SW480 (cell line): Measurements from ENCODE around the gene MCEMP1.

Experiments used
- DNase-seq: peaks from one replicate; pipeline ENCODE4 v3.0.0-alpha.2; 2016; ENCODE audit warnings: low spot score

MCEMP1 gene

DNA sequence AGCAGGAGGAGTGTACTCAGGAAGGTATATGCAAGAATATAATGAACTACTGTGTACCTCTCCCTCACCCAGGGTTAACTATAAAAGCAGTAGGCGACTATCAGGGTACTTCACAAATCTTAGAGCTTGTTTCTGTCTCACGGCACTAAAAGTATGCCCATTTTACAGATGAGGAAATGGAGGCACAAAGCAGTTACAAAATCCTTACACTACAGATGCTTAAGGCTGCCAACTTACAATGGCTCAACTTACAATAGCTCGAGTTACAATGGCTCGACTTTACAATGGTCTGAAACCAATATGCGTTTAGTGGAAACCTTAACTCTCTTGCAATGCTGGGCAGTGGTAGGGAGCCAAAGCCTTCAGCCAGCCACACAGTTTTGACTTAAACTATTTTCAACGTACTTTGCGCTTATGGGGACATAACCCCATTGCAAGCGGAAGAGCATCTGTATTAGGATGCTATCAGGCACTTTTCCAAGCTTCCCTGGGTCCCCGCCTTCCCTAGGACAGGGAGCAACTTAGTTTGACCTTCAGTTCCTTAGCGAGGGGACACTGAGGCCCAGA lies 20.9 kb downstream of the MCEMP1 start:
- DNase-seq: no peak

DNA sequence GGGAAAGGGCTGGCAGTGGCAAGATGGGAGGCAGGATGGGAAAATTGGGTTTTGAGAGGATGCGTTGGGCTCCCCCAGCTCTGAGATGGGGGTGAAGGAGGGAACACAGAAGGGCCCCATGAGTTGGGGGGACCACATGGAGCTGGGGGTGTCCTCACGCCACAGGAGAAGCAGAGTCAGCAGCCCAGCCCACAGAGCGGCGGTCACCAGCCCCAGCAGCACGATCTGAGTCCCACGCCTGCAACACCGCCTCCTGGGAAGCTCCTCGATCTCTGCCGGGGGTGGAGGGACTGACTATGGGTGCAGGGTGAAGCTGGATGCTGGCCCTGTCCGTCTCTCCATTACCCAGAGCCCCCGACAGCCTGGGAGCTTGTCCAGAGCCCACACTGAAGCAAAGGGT lies 21.7 kb downstream of the MCEMP1 start:
- DNase-seq: no peak

DNA sequence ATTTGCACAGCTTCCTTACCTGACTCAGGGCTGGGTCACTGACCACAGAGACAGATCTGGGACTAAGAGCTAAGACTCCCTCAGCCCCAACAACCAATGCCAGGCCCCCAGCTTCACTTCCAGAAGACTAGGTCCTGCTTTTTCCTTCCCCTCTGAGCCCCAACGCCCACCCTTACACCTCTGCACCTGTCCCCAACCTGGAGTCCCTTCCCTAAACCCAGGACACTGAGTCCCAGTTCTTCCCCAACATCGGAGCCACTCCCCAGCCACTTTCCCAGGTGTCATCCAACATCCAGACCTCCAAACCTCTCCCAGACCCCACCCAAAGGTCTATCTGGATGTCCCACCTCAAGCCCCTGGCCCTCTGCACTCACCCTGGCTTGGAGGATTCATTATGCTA lies 22.1 kb downstream of the MCEMP1 start:
- no peak for DNase-seq

DNA sequence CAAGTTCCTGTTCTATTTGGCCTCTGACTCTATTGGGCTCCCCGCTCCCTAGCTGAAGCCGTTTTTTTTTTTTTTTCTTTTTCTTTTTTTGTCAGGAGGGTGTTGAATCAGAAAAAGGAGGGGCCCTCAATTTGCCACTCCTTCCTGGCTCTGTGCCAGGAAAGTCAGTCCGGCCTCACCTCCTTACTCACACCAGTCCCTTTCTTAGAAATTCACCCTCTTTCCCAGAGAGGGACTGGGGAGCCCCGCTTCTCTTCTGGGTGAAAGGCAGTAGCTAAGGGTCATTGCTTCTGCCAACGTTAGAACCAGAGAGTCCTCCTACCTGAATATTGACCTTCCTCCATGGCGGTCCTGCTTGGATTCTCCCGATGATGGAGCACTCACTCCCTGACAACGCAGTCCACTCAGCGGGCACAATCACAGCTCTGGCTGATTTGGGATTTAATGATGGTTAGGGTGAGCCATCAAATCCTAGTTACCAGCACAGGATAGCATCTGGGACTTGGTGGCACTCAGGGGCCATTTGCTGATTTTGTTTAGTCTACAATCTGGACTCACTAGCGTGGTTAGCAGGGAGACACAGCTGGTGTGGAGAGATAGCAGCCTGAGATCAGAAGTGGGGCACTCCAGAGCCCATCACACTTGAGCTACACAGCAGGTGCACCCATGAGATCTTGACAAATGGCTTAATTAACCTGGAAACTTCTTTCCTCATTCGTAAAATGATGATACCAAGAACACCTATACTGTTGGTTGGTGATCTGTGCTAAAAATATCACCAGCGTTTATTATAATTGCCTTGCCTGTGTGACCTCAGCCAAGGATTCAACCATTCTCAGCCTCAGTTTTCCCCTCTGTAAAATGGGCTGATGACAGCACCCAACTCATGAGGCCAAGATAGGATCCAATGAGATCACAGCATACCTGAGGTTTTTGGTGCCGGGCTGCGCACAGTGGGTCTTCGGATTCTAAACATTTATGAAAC lies 22.8 kb downstream of the MCEMP1 start:
- no peak for DNase-seq

DNA sequence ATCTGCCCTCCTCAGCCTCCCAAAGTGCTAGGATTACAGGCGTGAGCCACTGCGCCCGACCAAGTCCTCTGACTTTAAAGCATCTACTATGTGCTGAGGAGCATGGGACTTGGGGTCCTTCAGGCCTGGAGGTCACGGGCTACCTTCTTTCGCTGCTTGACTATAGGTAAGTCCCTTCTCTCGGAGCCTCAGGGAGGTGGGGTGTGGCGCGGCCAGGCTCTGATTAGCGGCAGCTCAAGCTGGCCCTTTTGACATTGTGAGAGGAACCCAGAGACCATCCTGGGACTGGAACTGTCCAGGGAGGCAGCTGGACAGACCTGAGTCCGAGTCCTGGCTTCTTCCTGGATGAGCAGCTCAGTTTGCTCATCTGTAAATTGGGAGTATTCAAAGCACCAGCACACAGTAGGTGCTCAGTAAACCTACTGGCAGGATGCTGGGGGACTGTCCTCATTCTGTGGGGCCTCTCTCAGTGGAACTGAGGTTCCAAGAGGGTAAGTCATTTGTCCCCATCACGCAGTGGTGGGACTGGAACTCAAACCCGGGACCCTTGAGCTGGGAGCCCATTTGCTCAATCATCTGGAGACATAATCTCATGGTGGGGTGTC lies 24.3 kb downstream of the MCEMP1 start:
- no peak for DNase-seq

DNA sequence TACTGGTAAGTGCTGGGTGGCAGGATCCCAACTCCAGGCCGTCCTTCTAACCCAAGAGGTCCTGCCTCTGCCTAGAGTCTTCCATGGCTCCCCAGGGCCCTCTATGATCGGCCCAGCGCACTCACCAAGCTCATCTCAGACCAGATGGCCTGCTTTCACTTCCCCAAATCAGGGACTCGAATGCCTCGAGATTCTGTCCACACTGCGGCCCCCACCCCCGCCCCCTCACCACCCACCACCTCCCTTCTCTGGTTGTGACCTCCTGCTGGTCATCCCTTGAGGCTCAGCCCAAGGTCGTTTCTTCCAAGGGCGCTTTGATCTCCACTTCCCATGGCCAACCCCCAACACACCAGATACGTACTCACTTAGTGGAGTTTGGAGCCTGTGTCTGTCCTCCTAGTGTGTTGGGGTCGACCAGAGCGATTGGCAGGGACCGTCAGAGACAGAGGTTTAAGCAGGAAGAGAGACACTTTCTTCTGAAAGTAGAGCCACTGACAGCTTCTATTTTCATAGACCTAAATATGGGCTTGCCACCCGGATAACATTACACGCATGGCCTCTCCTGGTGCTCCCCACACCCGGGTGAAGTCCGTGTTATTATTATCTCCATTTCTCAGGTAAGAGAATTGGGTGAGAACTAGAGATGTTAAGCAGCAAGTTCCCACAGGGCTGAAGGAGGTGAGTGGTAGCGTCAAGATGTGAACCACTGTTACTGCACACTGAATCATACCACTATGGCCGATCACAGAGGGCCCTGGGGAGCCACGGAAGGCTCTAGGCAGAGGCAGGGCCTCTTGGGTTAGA lies 25.0 kb downstream of the MCEMP1 start, which contains the start of gene FCER2:
Gene FCER2, minus strand, starts transcription at position 478 of the 804 bp plus-strand sequence. CDS start 2,371 bp downstream, outside the sequence.
- DNase-seq: no peak

DNA sequence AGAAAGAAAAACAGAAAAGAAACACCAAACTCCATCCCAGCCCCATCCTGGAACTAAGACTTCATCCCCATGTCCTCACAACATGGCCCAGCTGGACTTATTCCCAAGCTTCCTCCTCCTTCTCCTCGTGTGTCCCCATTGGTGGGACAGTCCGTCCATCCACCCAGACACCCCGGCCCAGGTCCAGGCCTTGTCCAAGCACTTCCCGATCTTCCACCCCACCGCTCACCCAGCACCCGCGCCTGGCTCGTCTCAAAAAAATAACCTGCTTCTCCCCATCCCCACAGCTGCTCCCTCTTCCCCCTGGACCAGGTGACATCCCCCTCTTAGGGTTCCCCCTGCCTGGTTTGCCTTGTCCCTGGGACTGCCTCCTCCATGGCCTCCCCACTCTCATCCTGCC lies 26.4 kb downstream of the MCEMP1 start:
- DNase-seq: no peak

DNA sequence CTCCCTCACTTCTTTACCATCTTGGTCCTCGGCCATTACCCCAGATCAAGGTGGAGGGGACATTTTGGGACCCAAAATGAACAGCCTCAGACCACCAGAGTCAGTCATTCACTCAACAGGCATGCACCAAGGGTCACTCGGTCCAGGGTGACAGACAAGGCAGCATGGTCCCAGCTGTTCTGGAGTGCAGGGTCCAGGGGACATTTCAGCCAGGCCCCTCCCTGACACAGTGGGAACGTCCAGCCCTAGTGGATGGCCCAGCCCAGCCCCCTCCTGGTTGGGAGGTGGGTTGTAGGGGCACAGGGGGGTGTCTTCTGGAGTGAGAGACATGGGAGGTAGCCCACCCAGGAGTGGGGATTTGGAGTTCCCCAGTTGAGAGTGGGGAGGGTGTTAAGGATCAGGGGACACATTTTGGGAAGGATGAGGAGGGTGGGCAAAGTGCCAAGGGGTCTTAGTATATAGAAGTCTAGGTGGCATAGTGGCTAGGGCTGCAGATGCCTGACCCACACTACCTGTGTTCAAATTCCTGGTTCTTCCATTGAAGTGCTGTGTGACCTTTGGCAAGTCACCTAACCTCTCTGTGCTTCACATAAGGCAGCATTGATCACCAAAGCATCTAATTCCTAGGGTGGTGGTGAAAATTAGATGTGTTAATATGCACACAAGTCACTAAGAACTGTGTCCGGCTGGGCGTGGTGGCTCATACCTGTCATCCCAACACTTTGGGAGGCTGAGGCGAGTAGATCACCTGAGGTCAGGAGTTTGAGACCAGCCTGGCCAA lies 27.6 kb downstream of the MCEMP1 start:
- DNase-seq: no peak

DNA sequence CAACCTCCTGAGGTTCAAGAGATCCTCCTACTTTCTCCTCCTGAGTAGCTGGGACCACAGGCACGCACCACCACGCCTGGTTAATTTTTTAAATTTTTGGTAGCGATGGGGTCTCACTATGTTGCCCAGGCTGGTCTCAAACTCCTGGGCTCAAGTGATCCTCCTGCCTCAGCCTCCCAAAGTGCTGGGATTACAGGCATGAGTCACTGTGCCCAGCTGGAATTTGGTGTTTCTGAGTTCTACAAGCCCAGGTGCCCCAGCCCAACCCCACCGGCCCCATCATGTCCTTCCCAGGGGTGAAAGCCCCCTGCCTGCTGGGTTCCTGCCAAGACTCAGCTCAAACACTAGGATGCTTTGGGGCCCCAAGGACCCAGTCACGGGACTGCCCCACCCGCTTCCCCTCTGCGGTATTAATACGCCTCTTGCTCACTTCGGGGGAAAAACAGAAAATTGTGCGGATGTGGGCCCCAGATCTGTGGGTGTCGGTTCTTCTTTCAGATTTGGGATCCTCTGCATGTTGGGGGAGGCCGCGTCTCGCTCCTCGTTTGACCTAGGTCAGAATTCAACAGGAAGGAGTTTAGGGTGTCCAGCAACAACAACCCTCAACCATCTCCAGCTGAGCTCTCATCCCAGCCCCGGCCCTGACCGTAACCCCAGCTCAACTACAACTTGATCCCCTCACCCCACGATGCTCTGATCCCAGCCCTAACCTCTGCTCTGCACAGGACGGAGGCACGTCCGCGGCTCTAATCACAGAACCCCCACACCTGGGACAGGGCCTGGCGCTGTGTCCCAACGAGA lies 28.7 kb downstream of the MCEMP1 start:
- DNase-seq: no peak

DNA sequence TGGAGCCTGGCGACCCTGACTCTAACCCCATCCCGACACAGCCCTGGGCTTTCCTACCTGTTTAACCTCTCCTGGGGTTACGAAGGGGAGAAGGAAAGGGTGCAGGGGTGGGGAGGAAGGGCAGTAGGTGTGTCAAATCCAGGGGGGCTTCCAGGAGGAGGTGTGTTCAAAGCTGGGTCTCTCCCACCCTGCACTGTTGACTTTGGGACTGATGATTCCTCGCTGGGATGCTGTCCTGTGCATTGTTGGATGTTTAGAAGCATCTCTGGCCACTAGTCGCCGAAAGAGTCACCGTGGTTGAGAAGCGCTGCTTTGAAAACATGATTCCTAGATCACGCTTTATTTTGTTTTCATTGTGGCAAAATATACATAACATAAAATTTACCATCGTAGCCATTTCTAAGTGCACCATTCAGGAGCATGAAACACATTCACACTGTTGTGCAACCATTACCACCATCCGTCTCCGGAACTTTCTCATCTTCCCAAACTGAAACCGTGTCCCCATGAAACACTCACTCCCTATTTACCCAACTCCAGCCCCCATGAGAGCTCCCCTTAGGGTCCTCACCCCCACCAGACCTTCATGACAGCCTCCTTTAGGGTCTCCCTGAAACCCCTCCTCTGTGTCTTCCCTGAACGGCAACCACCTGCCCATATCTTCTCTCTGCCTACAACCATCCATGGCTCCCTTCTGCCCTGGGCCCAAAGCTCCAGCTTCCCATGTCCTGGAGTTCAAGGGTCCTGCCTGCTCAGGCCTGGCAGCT lies 29.5 kb downstream of the MCEMP1 start:
- DNase-seq: no peak

DNA sequence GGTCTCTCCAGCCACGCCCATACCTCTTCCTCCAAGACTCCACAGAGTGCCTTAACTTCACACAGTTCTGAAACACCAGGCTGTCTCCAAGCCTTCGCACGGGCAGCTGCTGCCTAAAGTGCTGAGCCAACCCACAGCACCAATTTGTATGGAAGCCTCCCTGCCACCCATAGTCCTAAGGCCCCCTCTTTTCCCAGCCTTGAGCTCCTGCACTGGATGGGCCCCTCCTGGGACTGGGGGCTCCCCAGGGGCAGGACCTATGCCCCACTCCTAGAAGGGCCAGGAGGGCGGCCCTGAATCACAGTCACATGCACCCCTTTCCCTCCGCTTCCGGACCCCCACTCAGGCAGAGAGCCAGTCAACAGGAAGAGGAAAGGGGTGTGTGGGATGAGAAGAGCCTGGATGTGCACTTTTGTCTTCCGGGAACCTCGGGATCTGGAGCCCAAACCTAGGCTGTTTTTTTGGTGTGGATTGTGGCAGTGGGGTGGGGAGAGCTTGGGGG lies 30.1 kb downstream of the MCEMP1 start:
- DNase-seq: no peak

DNA sequence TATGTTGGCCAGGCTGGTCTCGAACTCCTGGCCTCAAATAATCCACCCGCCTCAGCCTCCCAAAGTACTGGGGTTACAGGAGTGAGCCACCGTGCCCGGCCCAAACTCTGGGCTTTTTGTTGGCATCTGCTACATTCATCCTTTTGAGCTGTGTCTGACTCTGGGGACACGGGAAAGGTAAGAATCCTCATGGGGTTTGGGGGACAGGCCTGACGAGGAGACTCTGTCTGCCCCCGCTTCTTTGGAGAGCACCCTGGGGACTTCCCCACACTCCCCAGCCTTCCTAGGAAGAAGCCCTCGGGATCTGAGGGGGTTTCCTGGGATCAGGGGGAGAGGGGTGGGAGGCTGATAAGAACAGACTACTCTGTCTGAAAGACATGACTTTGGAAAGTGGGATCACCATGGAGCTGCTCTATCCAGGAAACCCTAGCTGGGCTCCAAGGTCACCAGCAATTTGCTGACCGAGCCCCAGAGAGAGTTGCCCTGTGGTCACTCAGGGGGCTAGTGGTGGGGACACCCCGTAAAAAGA lies 33.1 kb downstream of the MCEMP1 start:
- DNase-seq: no peak

DNA sequence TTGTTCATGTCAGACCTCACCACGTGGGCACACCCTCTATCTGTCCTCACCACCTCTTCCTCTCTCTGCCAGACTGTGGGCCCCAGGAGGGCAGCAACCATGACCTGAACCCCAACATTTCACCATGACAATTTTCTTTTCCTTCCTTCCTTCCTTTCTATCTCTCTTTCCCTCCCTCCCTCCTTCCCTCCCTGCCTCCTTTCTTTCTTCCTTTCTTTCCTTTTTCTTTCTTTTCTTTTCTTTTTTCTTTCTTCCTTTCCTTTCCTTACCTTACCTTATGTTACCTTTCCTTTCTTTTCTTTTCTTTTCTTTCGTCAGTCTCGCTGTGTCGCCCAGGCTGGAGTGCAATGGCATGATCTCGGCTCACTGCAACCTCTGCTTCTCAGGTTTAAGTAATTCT lies 33.7 kb downstream of the MCEMP1 start:
- no peak for DNase-seq

DNA sequence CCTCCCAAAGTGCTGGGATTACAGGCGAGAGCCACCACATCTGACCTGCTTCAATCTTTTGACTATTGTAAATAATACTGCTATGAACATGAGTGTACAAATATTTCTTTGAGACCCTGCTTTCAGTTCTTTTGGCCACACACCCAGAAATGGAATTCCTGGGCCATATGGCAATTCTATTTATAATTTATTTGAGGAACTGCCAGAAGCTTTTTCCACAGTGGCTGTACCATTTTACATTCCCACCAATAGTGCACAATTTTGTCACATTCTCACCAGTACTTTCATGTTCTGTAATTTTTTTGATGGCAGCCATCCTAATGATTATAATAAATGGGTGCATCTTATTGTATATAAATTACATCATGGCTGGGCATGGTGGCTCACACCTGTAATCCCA lies 38.8 kb downstream of the MCEMP1 start:
- no peak for DNase-seq

DNA sequence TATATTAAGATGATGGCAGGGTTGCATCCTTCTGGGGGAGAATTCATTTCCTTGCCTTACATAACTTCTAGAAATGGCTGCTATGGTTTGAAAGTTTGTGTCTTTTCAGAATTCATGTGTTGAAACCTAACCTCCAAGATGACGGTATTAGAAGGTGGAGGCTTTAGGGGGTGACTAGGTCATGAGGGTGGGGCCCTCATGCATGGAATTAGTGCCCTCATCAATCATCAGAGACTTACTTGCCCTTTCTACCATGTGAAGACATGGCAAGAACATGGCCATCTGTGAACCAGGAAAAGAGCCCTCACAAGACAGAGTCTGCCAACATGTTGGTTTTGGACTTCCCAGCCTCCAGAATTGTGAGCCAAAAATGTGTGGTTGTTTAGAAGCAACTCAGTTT lies 39.9 kb downstream of the MCEMP1 start:
- DNase-seq: no peak

DNA sequence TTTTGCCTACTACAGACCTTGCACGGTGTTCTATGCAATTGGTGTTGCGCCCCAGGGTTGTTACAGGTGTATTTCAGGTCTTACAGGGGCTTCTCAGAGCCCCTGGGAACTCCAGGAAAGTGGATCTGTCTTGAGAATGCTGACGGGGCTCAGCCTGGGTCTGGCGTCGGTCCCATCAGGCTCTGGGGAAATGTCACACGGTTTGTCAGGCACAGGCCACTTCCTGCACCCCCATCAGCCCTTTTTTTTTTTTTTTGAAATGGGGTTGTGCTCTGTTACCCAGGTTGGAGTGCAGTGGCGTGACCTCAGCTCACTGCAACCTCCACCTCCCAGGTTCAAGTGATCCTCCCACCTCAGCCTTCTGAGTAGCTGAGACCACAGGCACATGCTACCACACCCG lies 41.8 kb downstream of the MCEMP1 start:
- DNase-seq: no peak

DNA sequence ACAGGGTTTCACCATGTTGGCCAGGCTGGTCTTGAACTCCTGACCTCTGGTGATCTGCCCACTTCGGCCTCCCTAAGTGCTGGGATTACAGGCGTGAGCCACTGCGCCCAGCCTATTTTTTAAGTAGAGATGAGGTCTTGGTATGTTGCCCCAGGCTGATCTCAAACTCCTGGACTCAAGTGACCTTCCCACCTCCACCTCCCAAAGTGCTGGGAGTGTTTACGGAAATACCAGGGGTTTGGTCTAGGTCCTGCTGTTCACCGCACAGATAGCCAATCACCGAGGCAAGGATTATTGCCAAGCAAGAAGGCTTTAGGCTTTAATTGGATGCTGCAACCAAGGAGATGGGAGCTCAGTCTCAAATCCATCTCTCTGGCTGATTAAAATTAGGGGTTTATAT lies 43.5 kb downstream of the MCEMP1 start:
- no peak for DNase-seq

DNA sequence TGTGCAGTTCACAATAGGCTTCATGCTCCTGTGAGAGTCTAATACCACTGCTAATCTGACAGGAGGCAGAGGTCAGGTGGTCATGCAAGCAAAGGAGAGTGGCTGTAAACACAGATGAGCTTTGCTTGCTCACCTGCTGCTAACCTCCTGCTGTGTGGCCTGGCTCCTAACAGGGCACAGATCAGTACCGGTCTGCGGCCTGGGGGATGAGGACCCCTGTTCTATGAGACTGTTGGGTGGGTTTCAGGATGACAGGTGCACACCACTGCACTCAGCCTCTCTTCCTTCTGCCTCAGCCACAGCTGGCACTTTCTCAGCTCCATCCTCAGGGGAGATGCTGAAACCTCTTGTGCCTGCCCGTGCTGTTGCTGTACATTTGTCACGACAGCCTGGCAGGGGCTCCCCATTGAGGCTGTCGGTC lies 45.4 kb downstream of the MCEMP1 start:
- DNase-seq: no peak

DNA sequence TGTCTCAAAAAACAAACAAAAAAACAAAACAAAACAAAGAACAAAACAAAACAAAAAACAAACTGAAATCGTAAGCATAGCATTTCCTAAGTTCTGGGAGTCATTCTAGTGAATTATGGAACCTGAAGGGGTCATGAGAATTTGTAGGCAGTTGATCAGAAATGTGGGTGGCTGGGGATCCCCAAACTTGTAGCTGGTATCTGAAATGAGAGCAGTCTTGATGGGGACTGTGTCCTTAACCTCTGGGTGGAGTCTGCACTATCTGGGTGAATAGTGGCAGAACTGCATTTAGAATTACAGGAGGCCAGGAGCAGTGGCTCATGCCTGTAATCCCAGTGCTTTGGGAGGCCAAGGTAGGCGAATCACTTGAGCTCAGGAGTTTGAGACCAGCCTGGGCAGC lies 48.9 kb downstream of the MCEMP1 start:
- no peak for DNase-seq
